HG02588 (cell line): ENCODE measurements around the gene CEP78.

Source experiments
- ATAC-seq: cut with Tn5 transposase; IDR thresholded peaks from one replicate; pipeline ENCODE4 v1.9.1; 2021; ENCODE audit warnings: mild to moderate bottlenecking, moderate library complexity; ENCODE audit not compliant: unreplicated experiment

The CEP78 gene

GRCh38 chr9:78303377-78304062 is 67.6 kb downstream of the CEP78 start:
- ATAC-seq, result no peak

- no peak for ATAC-seq
Observed at GRCh38 chr9:78304357-78304756, 68.5 kb downstream of the CEP78 start.

- no peak for ATAC-seq
Observed at GRCh38 chr9:78306222-78307076, 70.6 kb downstream of the CEP78 start.

GRCh38 chr9:78307360-78307759 is 71.5 kb downstream of the CEP78 start:
- no peak for ATAC-seq

GRCh38 chr9:78309066-78309465 is 73.2 kb downstream of the CEP78 start:
- ATAC-seq, result no peak

GRCh38 chr9:78311075-78311474 is 75.2 kb downstream of the CEP78 start:
- no peak for ATAC-seq

GRCh38 chr9:78311886-78312524 is 76.1 kb downstream of the CEP78 start:
- no peak for ATAC-seq

- ATAC-seq, result no peak
Observed at GRCh38 chr9:78314550-78314949, 78.7 kb downstream of the CEP78 start.

GRCh38 chr9:78314953-78315870 is 79.3 kb downstream of the CEP78 start:
- ATAC-seq, result no peak

- no peak for ATAC-seq
Observed at GRCh38 chr9:78316166-78316892, 80.5 kb downstream of the CEP78 start.

GRCh38 chr9:78319197-78320029 is 83.5 kb downstream of the CEP78 start:
- no peak for ATAC-seq

GRCh38 chr9:78320030-78320693 is 84.3 kb downstream of the CEP78 start:
- ATAC-seq, result no peak

- no peak for ATAC-seq
Observed at GRCh38 chr9:78320875-78321496, 85.1 kb downstream of the CEP78 start.

GRCh38 chr9:78321505-78321904 is 85.6 kb downstream of the CEP78 start:
- no peak for ATAC-seq

- no peak for ATAC-seq
Observed at GRCh38 chr9:78324068-78324650, 88.3 kb downstream of the CEP78 start.

- no peak for ATAC-seq
Observed at GRCh38 chr9:78324682-78325081, 88.8 kb downstream of the CEP78 start.

GRCh38 chr9:78325343-78325742 is 89.5 kb downstream of the CEP78 start:
- ATAC-seq, result no peak

GRCh38 chr9:78325846-78326360 is 90.0 kb downstream of the CEP78 start:
- ATAC-seq, result no peak
